Effector memory CD4-positive, alpha-beta T cell (primary cell): ENCODE measurements around the gene HECTD4.

Experiments
- DNase-seq, 3 donors: peaks; one replicate each; pipeline ENCODE4 v3.0.0-alpha.2; 2020
- H3K27ac ChIP-seq: 2 replicates; pipeline ENCODE4 v1.7.0; 2013; ENCODE audit warnings: mild to moderate bottlenecking, low read length, moderate library complexity; ENCODE audit not compliant: insufficient read depth, poor library complexity, severe bottlenecking
- H3K27me3 ChIP-seq: replicated peaks from 2 replicates; pipeline ENCODE4 v1.7.0; 2013; ENCODE audit warnings: mild to moderate bottlenecking, low read length; ENCODE audit not compliant: insufficient read depth, control insufficient read depth, poor library complexity, severe bottlenecking
- H3K36me3 ChIP-seq: 2 replicates; pipeline ENCODE4 v1.7.0; 2013; ENCODE audit warnings: mild to moderate bottlenecking, low read length, moderate library complexity; ENCODE audit not compliant: control insufficient read depth, insufficient read depth
- H3K4me1 ChIP-seq: 2 replicates; pipeline ENCODE4 v1.7.0; 2013; ENCODE audit warnings: low read length, mild to moderate bottlenecking; ENCODE audit not compliant: control insufficient read depth, insufficient read depth, poor library complexity, severe bottlenecking
- H3K4me3 ChIP-seq: 2 replicates; pipeline ENCODE4 v1.7.0; 2013; ENCODE audit warnings: low read length, low read depth, mild to moderate bottlenecking; ENCODE audit not compliant: insufficient read depth, poor library complexity, severe bottlenecking
- H3K9me3 ChIP-seq: 2 replicates; pipeline ENCODE4 v1.7.0; 2013; ENCODE audit warnings: mild to moderate bottlenecking, low read length, moderate library complexity; ENCODE audit not compliant: control insufficient read depth

Gene HECTD4

GRCh38 chr12:112325622-112326207 is 56.5 kb downstream of the HECTD4 start:
- no peak overlapping the region for H3K4me3 ChIP-seq
- no peak for DNase-seq

GRCh38 chr12:112325157-112325556 is 57.1 kb downstream of the HECTD4 start:
- H3K27ac ChIP-seq = no peak overlapping the region

More at GRCh38 chr12:112325622-112326207, 56.5 kb downstream of the HECTD4 start:
- H3K27me3 ChIP-seq = no peaks in the 10 kb centered on the region
- no peak overlapping the region for H3K27ac ChIP-seq
- no peaks in the 10 kb centered on the region for H3K4me1 ChIP-seq
- no peaks in the 10 kb centered on the region for H3K9me3 ChIP-seq
- no peaks in the 10 kb centered on the region for H3K36me3 ChIP-seq

GRCh38 chr12:112322882-112323547 is 59.2 kb downstream of the HECTD4 start:
- H3K27me3 ChIP-seq = no peaks in the 10 kb centered on the region
- H3K9me3 ChIP-seq = no peaks in the 10 kb centered on the region
- H3K36me3 ChIP-seq = no peaks in the 10 kb centered on the region
- H3K4me1 ChIP-seq = no peaks in the 10 kb centered on the region
- H3K27ac ChIP-seq = no peak overlapping the region
- DNase-seq = no peak
- H3K4me3 ChIP-seq = no peak overlapping the region

More at GRCh38 chr12:112325157-112325556, 57.1 kb downstream of the HECTD4 start:
- H3K4me1 ChIP-seq = no peaks in the 10 kb centered on the region
- no peak for DNase-seq
- H3K9me3 ChIP-seq = no peaks in the 10 kb centered on the region
- H3K36me3 ChIP-seq = no peaks in the 10 kb centered on the region
- no peaks in the 10 kb centered on the region for H3K27me3 ChIP-seq
- no peak overlapping the region for H3K4me3 ChIP-seq

- DNase-seq = no peak
- Histone ChIP-seq H3K4me1 (no peaks in the 10 kb centered on the region), H3K4me3 (no peak overlapping the region), H3K36me3 (no peaks in the 10 kb centered on the region), H3K27ac (no peak overlapping the region), H3K9me3 (no peaks in the 10 kb centered on the region), H3K27me3 (no peaks in the 10 kb centered on the region)
These were observed 59.8 kb downstream of the HECTD4 start for GRCh38 chr12:112322441-112322840.

- no peak overlapping the region for H3K27ac ChIP-seq
- no peaks in the 10 kb centered on the region for H3K4me1 ChIP-seq
These were observed 61.0 kb downstream of the HECTD4 start for GRCh38 chr12:112321245-112321644.

GRCh38 chr12:112319395-112319794 is 62.8 kb downstream of the HECTD4 start:
- no peak overlapping the region for H3K27ac ChIP-seq
- no peaks in the 10 kb centered on the region for H3K9me3 ChIP-seq
- DNase-seq = no peak
- H3K27me3 ChIP-seq = no peaks in the 10 kb centered on the region
- H3K4me1 ChIP-seq = no peaks in the 10 kb centered on the region
- H3K36me3 ChIP-seq = no peaks in the 10 kb centered on the region
- H3K4me3 ChIP-seq = no peak overlapping the region

More at GRCh38 chr12:112321245-112321644, 61.0 kb downstream of the HECTD4 start:
- DNase-seq = no peak
- Histone ChIP-seq H3K4me3 (no peak overlapping the region), H3K36me3 (no peaks in the 10 kb centered on the region), H3K9me3 (no peaks in the 10 kb centered on the region), H3K27me3 (no peaks in the 10 kb centered on the region)

- Histone ChIP-seq H3K9me3 (no peaks in the 10 kb centered on the region), H3K4me1 (no peaks in the 10 kb centered on the region), H3K27ac (no peak overlapping the region), H3K36me3 (peaks cover 5% of the 10 kb centered on the region), H3K27me3 (no peaks in the 10 kb centered on the region), H3K4me3 (no peak overlapping the region)
- DNase-seq = no peak
These were observed 64.8 kb downstream of the HECTD4 start for GRCh38 chr12:112317481-112317880.

GRCh38 chr12:112314981-112315380 is 67.2 kb downstream of the HECTD4 start:
- no peak for DNase-seq

GRCh38 chr12:112309797-112310196 is 72.4 kb downstream of the HECTD4 start:
- no peak for DNase-seq
- H3K4me3 ChIP-seq = no peak overlapping the region
- no peaks in the 10 kb centered on the region for H3K4me1 ChIP-seq
- H3K36me3 ChIP-seq = peaks cover 17% of the 10 kb centered on the region
- H3K27ac ChIP-seq = no peak overlapping the region
- H3K27me3 ChIP-seq = no peaks in the 10 kb centered on the region
- no peaks in the 10 kb centered on the region for H3K9me3 ChIP-seq

More at GRCh38 chr12:112314981-112315380, 67.2 kb downstream of the HECTD4 start:
- no peaks in the 10 kb centered on the region for H3K4me1 ChIP-seq
- H3K27ac ChIP-seq = no peak overlapping the region
- no peaks in the 10 kb centered on the region for H3K9me3 ChIP-seq
- H3K4me3 ChIP-seq = no peak overlapping the region
- peaks cover 9% of the 10 kb centered on the region for H3K36me3 ChIP-seq
- H3K27me3 ChIP-seq = no peaks in the 10 kb centered on the region

GRCh38 chr12:112308652-112309051 is 73.6 kb downstream of the HECTD4 start:
- Histone ChIP-seq H3K36me3 (peaks cover 17% of the 10 kb centered on the region), H3K27me3 (no peaks in the 10 kb centered on the region), H3K9me3 (no peaks in the 10 kb centered on the region), H3K4me3 (no peak overlapping the region), H3K4me1 (no peaks in the 10 kb centered on the region), H3K27ac (no peak overlapping the region)
- DNase-seq = no peak
